Endothelial cell of umbilical vein (primary cell): ENCODE results near the gene RACGAP1. TPM values are rescaled to one million over a fixed set of nuclear protein-coding genes. Genes with fewer than 3 reads are reported as not detected.

ENCODE experiments used
- BruUV-seq: library from RNA; stranded (reverse); fragments of 400-500 nt; replicated peaks from 2 replicates; lab custom pipeline; 2021; lab: Mats Ljungman, UMichigan
- CTCF ChIA-PET: fragments of 300-600, 350-600 bp; sonication (Branson Sonifier 250); formaldehyde crosslinking; loops from one replicate; lab custom pipeline; 2021; ENCODE audit warnings: antibody characterized with exemption, inconsistent platforms; lab: Charles Lee
- POLR2A ChIA-PET: fragments of 300-600, 350-600 bp; sonication (Branson Sonifier 250); formaldehyde crosslinking; loops from one replicate; lab custom pipeline; 2021; ENCODE audit warnings: antibody characterized with exemption, inconsistent platforms; lab: Charles Lee
- DNase-seq: peaks from one replicate; pipeline ENCODE4 v3.0.0-alpha.2; 2011; ENCODE audit warnings: low read depth, low spot score
- FAIRE-seq: peaks from 2 replicates; lab custom pipeline; 2011; peaks lifted over from hg19 to GRCh38; lab: Jason Lieb, UNC
- H2AFZ ChIP-seq: 2 replicates; pipeline ENCODE4 v1.6.0; 2012; ENCODE audit warnings: low read depth, low read length, control low read depth, inconsistent platforms
- H3K27ac ChIP-seq: 2 replicates; pipeline ENCODE4 v1.5.1; 2011; ENCODE audit warnings: low read depth, mild to moderate bottlenecking, control low read depth, low read length, moderate library complexity; ENCODE audit not compliant: insufficient read depth
- H3K27me3 ChIP-seq, 2 experiments: 2 replicates each; pipeline versions ENCODE4 v1.6.0 to v1.6.1; 2011; ENCODE audit warnings: low read length in 2 of 2, mixed read lengths in 1 of 2; ENCODE audit not compliant: control insufficient read depth in 2 of 2, insufficient read depth in 2 of 2
- H3K36me3 ChIP-seq, 2 experiments: 2 replicates in 1 of 2; 3 replicates in 1 of 2; pipeline ENCODE4 v1.5.1; 2011; ENCODE audit warnings: low read length in 2 of 2, mild to moderate bottlenecking in 1 of 2, moderate library complexity in 1 of 2; ENCODE audit not compliant: control insufficient read depth in 2 of 2, insufficient read depth in 2 of 2; ENCODE audit errors: extremely low read depth in 1 of 2
- H3K4me1 ChIP-seq: 3 replicates; pipeline ENCODE4 v1.5.1; 2011; ENCODE audit warnings: mild to moderate bottlenecking, low read length; ENCODE audit not compliant: control insufficient read depth, insufficient read depth; ENCODE audit errors: extremely low read depth
- H3K4me2 ChIP-seq: 2 replicates; pipeline ENCODE4 v1.6.1; 2011; ENCODE audit warnings: low read length, control low read depth, mixed read lengths; ENCODE audit not compliant: insufficient read depth
- H3K4me3 ChIP-seq, 3 experiments: fragments of 200-600 bp in 1 of 3; sonication (generic), shearing (Covaris generic) in 1 of 3; replicated peaks in 1 of 3; 2 replicates each; pipeline ENCODE4 v1.5.1; 2011 to 2016; ENCODE audit warnings: control low read depth in 3 of 3, low read length in 3 of 3, mild to moderate bottlenecking in 2 of 3, inconsistent platforms in 1 of 3, low read depth in 1 of 3, moderate library complexity in 1 of 3; ENCODE audit not compliant: insufficient read depth in 1 of 3
- H3K79me2 ChIP-seq: 2 replicates; pipeline ENCODE4 v1.6.0; 2012; ENCODE audit warnings: low read length, inconsistent platforms; ENCODE audit not compliant: control insufficient read depth, insufficient read depth
- H3K9ac ChIP-seq: replicated peaks from 2 replicates; pipeline ENCODE3; 2011; ENCODE audit warnings: low read length, control low read depth; ENCODE audit not compliant: insufficient read depth; ENCODE audit errors: extremely low read depth
- H3K9me1 ChIP-seq: replicated peaks from 3 replicates; pipeline ENCODE4 v1.6.0; 2011; ENCODE audit warnings: mild to moderate bottlenecking, low read length; ENCODE audit not compliant: control insufficient read depth, insufficient read depth; ENCODE audit errors: extremely low read depth
- H3K9me3 ChIP-seq: replicated peaks from 2 replicates; pipeline ENCODE4 v1.5.1; 2012; ENCODE audit warnings: low read length, inconsistent platforms; ENCODE audit not compliant: control insufficient read depth, insufficient read depth
- H4K20me1 ChIP-seq: replicated peaks from 2 replicates; pipeline ENCODE3; 2011; ENCODE audit warnings: mild to moderate bottlenecking, low read length; ENCODE audit not compliant: control insufficient read depth, insufficient read depth; ENCODE audit errors: extremely low read depth
- CTCF ChIP-seq, 2 donors: IDR thresholded peaks; 1 replicate in 1 of 2; 2 replicates in 1 of 2; pipeline ENCODE4 v1.5.1; 2011; ENCODE audit warnings: low read length in 2 of 2, mild to moderate bottlenecking in 2 of 2, moderate library complexity in 2 of 2, control low read depth in 1 of 2, inconsistent platforms in 1 of 2, low read depth in 1 of 2; ENCODE audit not compliant: insufficient read depth in 1 of 2; ENCODE audit errors: extremely low read depth in 1 of 2
- EZH2 ChIP-seq: IDR thresholded peaks from 2 replicates; pipeline ENCODE4 v1.6.1; 2012; ENCODE audit warnings: borderline replicate concordance, low read depth, mild to moderate bottlenecking, moderate library complexity, low read length, inconsistent platforms; ENCODE audit not compliant: severe bottlenecking
- JUN ChIP-seq: IDR thresholded peaks from 2 replicates; pipeline ENCODE4 v1.6.1; 2011; ENCODE audit warnings: borderline replicate concordance, low read depth; ENCODE audit not compliant: insufficient read length, insufficient read depth
- dilution Hi-C: fragments of 300-500 bp; cut with MboI; formaldehyde crosslinking; loops from one replicate; pipeline ENCODE4 v1.15.0; 2019; ENCODE audit warnings: low sequenced_read_pairs; ENCODE audit not compliant: extremely low pct_ligation_motif_present
- intact Hi-C: fragments of 100-400 bp; cut with micrococcal nuclease; formaldehyde crosslinking; loops from one replicate; pipeline ENCODE4 v1.10.0; 2022
- polyA plus RNA-seq, 4 experiments: library from polyadenylated mRNA; depleted of rRNA in 3 of 4; stranded (reverse) in 3 of 4; unstranded in 1 of 4; fragments of >200 nt; gene quantifications; 2 replicates each; pipeline versions ENCODE4 v1.2.1 to v1.2.3, GENCODE V29; 2011 to 2012; ENCODE audit warnings: missing spikeins in 1 of 4
- total RNA-seq: library from RNA; stranded (reverse); gene quantifications from 2 replicates; pipeline ENCODE4 v1.2.3, GENCODE V29; 2021

RACGAP1 gene
- total and polyA plus RNA-seq, 2 donors (not counting 3 experiments of a cell fraction or from before 2014, with no cell fraction given), result 16.5 to 56.3 TPM

- Histone ChIP-seq H3K27me3 (peaks cover 54 to 56% of the 10 kb centered on the region in 2 experiments), H3K4me2 (no peak overlapping the region), H3K9me1 (no peaks in the 10 kb centered on the region), H3K9ac (no peak overlapping the region), H3K36me3 (no peaks in the 10 kb centered on the region), H3K4me1 (peaks cover 5% of the 10 kb centered on the region), H3K4me3 (no peak overlapping the region), H2AFZ (no peak overlapping the region), H3K27ac (no peak overlapping the region), H3K79me2 (no peaks in the 10 kb centered on the region), H4K20me1 (no peaks in the 10 kb centered on the region), H3K9me3 (no peaks in the 10 kb centered on the region)
- intact Hi-C loops (loop anchor here (1.0 to 2.0 kb wide), 4 partner anchors 17 to 279 kb away; no protein-coding TSS in a partner anchor), dilution Hi-C loops (loop anchor here (25.0 kb wide), 1 partner anchor 94 kb away; the partner anchor contains the start of genes AQP2, AQP5 and AQP6)
- DNase-seq, result peak; percentile 59
- POLR2A ChIA-PET, result interaction anchor here (0.6 kb wide), 1 partner anchor 67 kb away, joined by 4 read pairs; no protein-coding TSS in a partner anchor
- CTCF ChIA-PET, result interaction anchor here (0.6 to 11.2 kb wide), 36 partner anchors 9 to 217 kb away, joined by 3 to 191 read pairs (median 5); partner anchors contain the start of genes AQP6, BCDIN3D and RACGAP1
- TF ChIP-seq CTCF (IDR thresholded peaks at IDR 0.05; ENCODE audit: extremely low read depth in 1 of 2, insufficient read depth in 1 of 2, low read depth in 1 of 2, low read length in 2 of 2) (peak; percentile 95 to 96), EZH2 (peak; percentile 8), JUN (no peak)
- FAIRE-seq, result peak; percentile 87
- BruUV-seq, result no TSS peak
These were observed 30.7 kb upstream of the RACGAP1 start for GRCh38 chr12:50055831-50056638.
